Aorta (tissue), 5 donors: Measurements from ENCODE around the gene KIAA1614. TPM values are rescaled to one million over a fixed set of nuclear protein-coding genes. Genes with fewer than 3 reads are reported as not detected.

Source experiments
- ATAC-seq: fragments of 200-7000 bp; cut with Tn5 transposase; one replicate; pipeline ENCODE4 v1.9.1; 2022; ENCODE audit warnings: moderate library complexity; ENCODE audit not compliant: low FRiP score
- DNase-seq, 2 donors: peaks; one replicate each; pipeline ENCODE4 v3.0.0-alpha.2; 2020
- H3K27ac ChIP-seq, 2 donors: one replicate each; pipeline ENCODE4 v1.5.1; 2013; ENCODE audit warnings: low read length in 2 of 2, mild to moderate bottlenecking in 2 of 2, moderate library complexity in 2 of 2, control low read depth in 1 of 2, inconsistent platforms in 1 of 2, low read depth in 1 of 2
- H3K27me3 ChIP-seq, 2 donors: one replicate each; pipeline ENCODE4 v1.6.1; 2013; ENCODE audit warnings: control low read depth in 1 of 2, low read length in 1 of 2, mild to moderate bottlenecking in 1 of 2, moderate library complexity in 1 of 2; ENCODE audit not compliant: insufficient read depth in 2 of 2, control insufficient read depth in 1 of 2
- H3K36me3 ChIP-seq, 2 donors: one replicate each; pipeline ENCODE4 v1.6.1; 2013; ENCODE audit warnings: control low read depth in 1 of 2, low read length in 1 of 2, mild to moderate bottlenecking in 1 of 2; ENCODE audit not compliant: insufficient read depth in 2 of 2, control insufficient read depth in 1 of 2
- H3K4me1 ChIP-seq, 2 donors: one replicate each; pipeline ENCODE4 v1.6.1; 2013; ENCODE audit warnings: low read length in 2 of 2, control low read depth in 1 of 2, mild to moderate bottlenecking in 1 of 2, moderate library complexity in 1 of 2; ENCODE audit not compliant: insufficient read depth in 2 of 2, control insufficient read depth in 1 of 2
- H3K4me3 ChIP-seq, 2 donors: one replicate each; pipeline ENCODE4 v1.5.1; 2013; ENCODE audit warnings: low read length in 2 of 2, control low read depth in 1 of 2, mild to moderate bottlenecking in 1 of 2
- H3K9me3 ChIP-seq: one replicate; pipeline ENCODE4 v1.6.1; 2013; ENCODE audit warnings: mild to moderate bottlenecking, low read length; ENCODE audit not compliant: control insufficient read depth
- WGBS, 2 donors: extraction: QIAGEN DNeasy Blood & Tissue Kit; methylation state at CpG; one replicate each; pipeline ENCODE4 v1.1.7; 2013; 5-methylcytosine and 5-hydroxymethylcytosine counted together
- intact Hi-C, 2 donors: fragments of 100-400 bp; cut with DNase I; formaldehyde crosslinking; loops; one replicate each; pipeline versions ENCODE4 v1.14.2 to v1.15.0; 2022
- long read RNA-seq, 2 donors: library from polyadenylated mRNA; unstranded; transcript quantifications; one replicate each; pipeline ENCODE4 v2.0.0, GENCODE V29; 2020 to 2021
- polyA plus RNA-seq, 2 donors: library from polyadenylated mRNA; stranded (reverse); fragments of 200-250 nt; gene quantifications; one replicate each; pipeline ENCODE4 v1.2.3, GENCODE V29; 2013
- total RNA-seq, 2 donors: library from RNA; stranded (reverse); fragmentation: NEBNext Ultra II Directional; extraction: Animal tissue kit (Norgen Biotek cat#: 25700); gene quantifications; one replicate each; pipeline ENCODE4 v1.2.1, GENCODE V29; 2021
- donor health status: healthy with polysubstance abuse.
- donor health status: Bipolar disorder and iron deficiency.
- donor health status: DM: no; HTN: no; CAD: no.
- donor health status: DM: no; HTN: no; CAD: no.
- donor health status: DM: yes; HTN: yes; CAD: no.

The KIAA1614 gene, protein sequence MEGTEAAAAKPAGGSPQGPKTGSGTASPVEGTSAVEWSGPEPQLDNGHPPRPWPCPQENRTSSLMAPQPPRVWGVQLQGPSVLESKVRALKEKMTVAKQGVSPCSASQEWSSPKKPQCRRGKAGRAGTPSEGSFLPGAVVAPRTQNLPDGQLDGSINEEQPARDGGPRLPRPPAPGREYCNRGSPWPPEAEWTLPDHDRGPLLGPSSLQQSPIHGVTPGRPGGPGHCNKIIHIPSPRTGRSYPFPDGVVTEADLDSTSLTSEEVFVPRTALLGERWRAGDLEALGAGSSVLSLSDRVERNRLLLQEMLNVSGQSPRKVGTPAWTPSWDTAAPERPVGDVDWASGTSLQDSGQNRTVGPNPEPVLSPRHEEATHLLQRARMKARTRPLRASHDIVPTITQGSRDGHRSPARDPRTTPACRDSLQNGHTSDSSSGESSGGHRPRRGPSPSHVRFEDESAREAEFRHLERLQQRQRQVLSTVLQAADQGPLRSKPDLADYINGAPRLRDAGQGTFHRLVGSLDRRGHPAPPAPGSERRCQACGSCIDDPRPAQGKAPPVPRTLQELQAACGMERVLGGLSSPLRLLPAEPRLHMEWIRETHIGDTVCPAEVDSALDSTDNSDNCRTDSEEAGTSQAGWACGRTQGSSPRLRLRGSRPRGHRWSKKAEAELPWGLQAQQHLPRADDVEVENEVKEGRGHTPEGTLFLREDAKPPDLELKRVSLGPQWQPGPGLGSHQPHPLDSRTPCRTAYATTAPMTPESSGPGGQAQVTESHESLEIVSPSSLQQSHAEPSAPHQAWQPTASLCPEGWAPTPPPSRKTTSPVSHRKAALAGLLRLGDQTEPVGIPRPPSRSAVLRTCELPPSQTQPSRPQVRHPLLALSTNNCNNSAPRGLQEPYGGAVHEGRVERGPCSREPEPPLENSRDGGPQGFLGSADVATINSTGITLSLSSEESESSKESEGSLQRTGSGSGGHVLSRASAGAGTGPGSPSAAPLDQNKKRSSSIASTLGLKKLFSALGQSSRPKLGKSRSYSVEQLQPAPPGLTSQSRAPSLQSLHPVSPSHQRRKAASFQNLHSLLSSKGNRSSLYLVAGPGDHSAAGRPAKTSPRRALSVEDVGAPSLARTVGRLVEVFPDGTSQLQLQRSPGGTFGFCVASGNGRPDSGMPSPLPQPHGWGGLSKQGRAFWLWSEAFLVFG
- total RNA-seq (10 to 100 TPM in 1 of 2 donors, 1 to 10 TPM in 1; 9.8 to 10.5 TPM), polyA plus RNA-seq (1 to 10 TPM; 4.3 to 8.1 TPM)
- long read RNA-seq, donor 1, partial matches to known transcripts: 7 of 22 reads
- long read RNA-seq, donor 1, other reads (novel, unspliced or antisense): 15 of 22 reads
- long read RNA-seq, donor 2, partial matches to known transcripts: 6 of 13 reads
- long read RNA-seq, donor 2, other reads (novel, unspliced or antisense): 7 of 13 reads

DNA sequence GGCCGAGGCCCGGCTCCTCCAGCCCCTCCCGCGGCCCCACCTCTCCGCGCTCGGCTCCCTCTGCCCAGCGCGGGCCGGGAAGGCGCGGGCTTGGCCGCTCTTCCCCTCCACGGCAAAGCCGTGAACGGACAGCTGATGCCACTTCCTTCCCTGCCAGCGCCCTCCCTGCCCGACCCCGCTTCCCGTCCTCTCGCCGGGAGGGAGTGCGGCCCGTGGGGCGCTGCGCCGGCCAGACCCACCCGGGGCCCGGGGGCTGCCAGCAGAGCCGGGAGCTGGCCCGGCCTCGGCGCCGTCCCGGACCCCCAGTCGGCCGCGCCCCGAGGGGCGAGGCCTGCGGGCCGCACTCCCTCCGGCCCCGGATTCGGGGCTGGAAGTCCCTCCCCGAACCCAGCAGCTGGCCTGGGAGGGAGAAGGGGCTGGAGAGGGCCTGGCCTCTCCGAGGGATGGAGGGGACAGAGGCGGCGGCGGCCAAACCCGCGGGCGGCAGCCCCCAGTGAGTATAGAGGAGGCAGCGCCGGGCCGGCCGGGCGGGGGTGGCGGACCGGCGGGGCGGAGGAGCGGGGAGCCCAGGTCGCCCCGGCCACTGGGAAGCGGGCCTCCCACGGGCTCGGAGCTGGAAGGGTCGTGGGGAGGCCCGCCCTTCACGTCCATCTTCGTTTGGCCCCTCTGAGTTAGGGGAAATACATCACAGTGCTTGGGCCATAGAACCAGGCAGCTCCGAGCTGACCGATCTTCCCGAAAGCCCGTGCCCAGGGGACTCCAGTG, at the start of gene KIAA1614:
Gene KIAA1614, plus strand, starts transcription at position 97 of the 765 bp plus-strand sequence. Its CDS starts 347 bp downstream, at position 444.
- peak; percentile 80 for ATAC-seq
- Histone ChIP-seq H3K27ac (peak within 1 kb of the TSS; percentile 79 to 84), H3K4me3 (peak within 1 kb of the TSS; percentile 67 to 76), H3K27me3 (no peaks in the 10 kb centered on the region), H3K4me1 (no peaks in the 10 kb centered on the region), H3K36me3 (no peaks in the 10 kb centered on the region), H3K9me3 (no peaks in the 10 kb centered on the region)
- DNase-seq: peak; percentile 63 to 85
- intact Hi-C loops: loop anchor here in 1 of 2 donors (5.0 kb wide), 2 partner anchors 109 to 229 kb away; partner anchors contain the start of gene STX6
- 1% methylated on average over 46 to 76 of the region's 76 CpGs for WGBS, 2 donors

DNA sequence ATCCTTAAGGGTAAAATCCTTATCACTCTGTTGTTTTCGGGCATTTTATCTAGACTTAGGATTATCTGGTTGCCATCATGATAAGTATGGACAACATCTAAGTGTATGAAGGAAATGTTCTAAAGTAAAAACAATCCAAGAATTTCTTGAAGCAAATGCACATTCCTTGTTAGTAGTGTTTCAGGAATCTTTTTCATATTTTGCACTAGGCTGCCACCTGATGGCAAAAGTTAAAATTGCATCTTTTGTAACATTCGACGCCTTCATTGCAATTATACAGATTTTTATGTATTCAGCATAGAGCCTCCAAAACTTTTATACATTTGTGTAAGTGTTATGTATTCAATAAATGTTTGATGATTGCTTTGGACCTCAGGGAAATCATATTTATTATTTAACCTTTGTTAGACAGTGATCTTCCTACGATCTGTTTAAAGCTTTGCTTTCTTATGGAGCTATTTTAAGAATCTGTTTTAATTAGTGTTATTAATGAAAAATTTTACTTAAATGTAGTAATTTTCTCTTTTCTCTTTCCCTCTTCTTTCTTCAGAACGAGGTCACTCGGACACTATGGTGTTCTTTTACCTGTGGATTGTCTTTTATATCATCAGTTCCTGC, 49.4 kb upstream of the KIAA1614 start:
- Histone ChIP-seq H3K4me1 (no peaks in the 10 kb centered on the region), H3K36me3 (peaks cover 0 to 3% of the 10 kb centered on the region in 2 donors), H3K27me3 (no peaks in the 10 kb centered on the region), H3K4me3 (no peak overlapping the region), H3K27ac (no peak overlapping the region), H3K9me3 (no peaks in the 10 kb centered on the region)
- WGBS, 2 donors: 19 to 24% methylated on average over 6 of the region's 6 CpGs
- DNase-seq (no peak), ATAC-seq (no peak)
- intact Hi-C loops: loop anchor here (5.0 kb wide), 3 partner anchors 231 to 346 kb away; partner anchors contain the start of gene XPR1 (in 1 of the 2)

DNA sequence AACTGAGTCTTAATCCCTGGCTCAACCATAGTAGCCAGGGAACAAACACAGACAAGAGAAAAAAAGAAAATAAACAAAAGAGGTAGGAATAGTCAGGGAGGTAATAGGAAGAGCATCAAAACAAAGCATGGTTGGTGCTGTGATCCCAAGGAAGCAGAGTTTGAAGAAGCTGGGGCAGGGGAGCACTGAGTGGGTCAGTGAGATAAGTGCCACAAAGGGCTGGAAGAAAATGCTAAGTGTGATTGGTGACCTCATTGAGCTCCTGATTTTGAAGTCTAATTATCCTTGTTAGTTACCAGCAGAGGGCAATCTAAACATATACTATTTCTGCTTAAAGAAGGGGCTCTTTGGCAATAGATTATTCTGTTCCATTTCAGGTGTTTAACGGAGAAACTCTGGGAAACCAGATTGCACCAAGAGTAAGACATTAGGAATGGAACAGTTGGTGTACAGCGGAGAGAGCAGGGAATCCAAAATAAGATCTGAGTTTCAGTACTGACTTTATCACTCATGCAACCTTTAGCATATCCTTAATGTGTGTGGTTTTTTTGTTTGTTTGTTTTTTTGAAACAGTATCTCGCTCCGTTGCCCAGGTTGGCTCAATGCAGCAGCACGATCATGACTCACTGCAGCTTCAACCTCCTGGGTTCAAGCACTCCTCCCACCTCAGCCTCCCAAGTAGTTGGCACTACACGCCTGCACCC, 30.7 kb upstream of the KIAA1614 start:
- peak; percentile 56 for ATAC-seq
- no peaks in the 10 kb centered on the region for H3K27me3 ChIP-seq
- 67 to 71% methylated on average over 6 of the region's 6 CpGs for WGBS, 2 donors
- no peak overlapping the region for H3K27ac ChIP-seq
- intact Hi-C loops: loop anchor here (5.0 kb wide), 2 partner anchors 280 to 285 kb away; no protein-coding TSS in a partner anchor
- DNase-seq: no peak
- H3K9me3 ChIP-seq: no peaks in the 10 kb centered on the region
- H3K4me3 ChIP-seq: no peak overlapping the region
- peaks cover 0 to 3% of the 10 kb centered on the region in 2 donors for H3K36me3 ChIP-seq
- H3K4me1 ChIP-seq: no peaks in the 10 kb centered on the region

DNA sequence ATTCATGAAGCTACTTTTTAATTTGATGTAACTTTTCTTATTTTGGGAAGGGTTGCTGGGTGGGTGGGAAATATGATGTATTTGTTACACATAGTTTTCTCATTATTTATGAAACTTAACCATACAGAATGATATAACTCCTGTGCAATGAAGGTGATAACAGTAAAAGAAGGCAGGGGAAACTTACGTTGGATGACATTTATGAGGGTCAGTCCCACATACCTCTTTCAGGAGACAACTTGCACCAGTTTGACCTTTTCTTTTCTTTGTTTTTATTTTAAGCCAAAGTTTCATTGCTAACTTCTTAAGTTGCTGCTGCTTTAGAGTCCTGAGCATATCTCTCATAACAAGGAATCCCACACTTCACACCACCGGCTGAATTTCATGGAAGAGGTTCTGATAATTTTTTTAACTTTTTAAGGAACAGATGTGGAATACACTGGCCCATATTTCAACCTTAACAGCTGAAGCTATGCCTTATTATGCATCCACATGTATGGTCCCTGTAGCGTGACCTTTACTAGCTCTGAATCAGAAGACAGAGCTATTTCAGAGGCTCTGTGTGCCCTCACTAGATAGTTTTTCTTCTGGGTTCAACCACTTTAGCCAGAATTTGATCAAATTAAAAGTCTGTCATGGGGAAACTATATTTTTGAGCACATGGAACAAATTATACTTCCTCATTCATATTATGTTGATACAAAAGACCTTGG, 28.0 kb upstream of the KIAA1614 start:
- Histone ChIP-seq H3K4me1 (no peaks in the 10 kb centered on the region), H3K27ac (no peak overlapping the region), H3K9me3 (no peaks in the 10 kb centered on the region), H3K36me3 (peaks cover 0 to 3% of the 10 kb centered on the region in 2 donors), H3K27me3 (no peaks in the 10 kb centered on the region), H3K4me3 (no peak overlapping the region)
- 90 to 91% methylated on average over 3 of the region's 3 CpGs for WGBS, 2 donors
- no peak for ATAC-seq
- intact Hi-C loops: loop anchor here (5.0 kb wide), 2 partner anchors 278 to 283 kb away; no protein-coding TSS in a partner anchor
- DNase-seq: no peak

DNA sequence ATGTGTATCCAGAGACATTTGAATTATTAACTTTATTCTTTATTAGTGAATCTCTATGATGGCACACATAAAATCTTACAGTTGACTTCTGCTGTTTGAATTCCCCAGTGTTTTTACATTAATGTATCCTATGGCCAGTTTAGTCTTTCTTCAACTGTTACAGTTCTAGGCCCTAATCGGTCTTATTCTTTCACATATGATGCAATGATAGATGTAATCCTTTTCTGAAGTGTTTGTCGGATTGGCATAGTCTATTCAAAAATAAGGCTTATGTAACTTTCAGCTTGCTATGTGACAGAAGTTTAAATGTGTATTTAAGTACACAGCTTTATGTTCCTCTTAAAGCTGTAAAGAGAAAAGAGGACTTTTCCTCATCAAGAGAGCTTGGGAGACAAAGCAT, 26.4 kb upstream of the KIAA1614 start:
- no peak for DNase-seq
- no peak overlapping the region for H3K4me3 ChIP-seq
- no peaks in the 10 kb centered on the region for H3K9me3 ChIP-seq
- WGBS, 2 donors: 92 to 99% methylated on average over 2 of the region's 2 CpGs
- no peak overlapping the region for H3K27ac ChIP-seq
- no peak for ATAC-seq
- peaks cover 0 to 3% of the 10 kb centered on the region in 2 donors for H3K36me3 ChIP-seq
- no peaks in the 10 kb centered on the region for H3K4me1 ChIP-seq
- intact Hi-C loops: no loop called here
- H3K27me3 ChIP-seq: no peaks in the 10 kb centered on the region

DNA sequence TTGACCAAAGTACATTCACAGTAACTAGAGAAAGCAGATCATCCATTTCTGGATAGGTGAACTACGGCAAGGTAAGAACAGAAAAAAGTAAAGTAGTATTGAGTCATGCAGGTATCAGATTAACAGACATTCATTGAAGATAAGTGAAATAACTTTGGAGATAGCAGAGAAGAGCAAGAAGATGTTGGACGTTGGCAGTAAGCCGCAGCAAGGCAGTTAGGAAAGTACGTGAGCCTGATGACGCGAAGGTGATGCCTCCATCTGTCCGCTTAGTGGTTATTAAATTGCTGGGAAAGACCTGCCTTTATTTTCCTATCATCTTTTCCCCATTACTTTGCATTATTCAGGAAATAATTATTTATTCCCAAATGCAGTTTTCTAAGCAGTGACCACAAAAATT, 24.9 kb upstream of the KIAA1614 start:
- DNase-seq (no peak), ATAC-seq (no peak)
- Histone ChIP-seq H3K27ac (no peak overlapping the region), H3K27me3 (no peaks in the 10 kb centered on the region), H3K4me1 (no peaks in the 10 kb centered on the region), H3K4me3 (no peak overlapping the region), H3K36me3 (peaks cover 0 to 3% of the 10 kb centered on the region in 2 donors), H3K9me3 (no peaks in the 10 kb centered on the region)
- 95 to 98% methylated on average over 7 of the region's 7 CpGs for WGBS, 2 donors
- intact Hi-C loops: no loop called here
